Naive thymus-derived CD4-positive, alpha-beta T cell (primary cell): ENCODE data around the gene SLC10A1. TPM values are rescaled to one million over a fixed set of nuclear protein-coding genes. Genes with fewer than 3 reads are reported as not detected.

Experiments used
- ATAC-seq: fragments of 150-1000 bp; cut with Tn5 transposase; 2 replicates; pipeline ENCODE4 v1.10.0; 2021; ENCODE audit warnings: mild to moderate bottlenecking, moderate library complexity
- CTCF ChIA-PET: fragments of 350-600 bp; sonication (Branson Sonifier 250); formaldehyde crosslinking; loops from one replicate; lab custom pipeline; 2021; ENCODE audit warnings: antibody characterized with exemption; lab: Charles Lee
- POLR2A ChIA-PET: fragments of 350-600 bp; sonication (Branson Sonifier 250); formaldehyde crosslinking; loops from one replicate; lab custom pipeline; 2021; ENCODE audit warnings: antibody characterized with exemption, inconsistent platforms; lab: Charles Lee
- DNase-seq, 9 donors: peaks; one replicate each; pipeline versions ENCODE4 v3.0.0 to v3.0.0-alpha.2; 2020 to 2022; ENCODE audit warnings: mixed read lengths in 1 of 9
- H3K27ac ChIP-seq: one replicate; pipeline ENCODE4 v1.7.0; 2013; ENCODE audit warnings: mild to moderate bottlenecking, low read depth, low read length, moderate library complexity
- H3K27me3 ChIP-seq, 2 donors: one replicate each; pipeline ENCODE4 v1.7.0; 2013; ENCODE audit warnings: low read length in 2 of 2, mild to moderate bottlenecking in 2 of 2, moderate library complexity in 2 of 2; ENCODE audit not compliant: control insufficient read depth in 2 of 2, insufficient read depth in 2 of 2
- H3K36me3 ChIP-seq, 3 experiments: 1 replicate in 2 of 3; 2 replicates in 1 of 3; pipeline ENCODE4 v1.7.0; 2013; ENCODE audit warnings: low read length in 3 of 3, mild to moderate bottlenecking in 3 of 3, moderate library complexity in 1 of 3; ENCODE audit not compliant: insufficient read depth in 3 of 3, control insufficient read depth in 2 of 3
- H3K4me1 ChIP-seq, 2 donors: one replicate each; pipeline ENCODE4 v1.7.0; 2013; ENCODE audit warnings: low read length in 2 of 2, mild to moderate bottlenecking in 2 of 2, moderate library complexity in 1 of 2; ENCODE audit not compliant: control insufficient read depth in 2 of 2, insufficient read depth in 2 of 2
- H3K4me3 ChIP-seq: 2 replicates; pipeline ENCODE4 v1.7.0; 2013; ENCODE audit warnings: mild to moderate bottlenecking, low read length
- H3K9me3 ChIP-seq, 3 experiments: 1 replicate in 2 of 3; 2 replicates in 1 of 3; pipeline ENCODE4 v1.7.0; 2013; ENCODE audit warnings: low read length in 3 of 3; ENCODE audit not compliant: control insufficient read depth in 2 of 3
- H3K27ac Mint-ChIP-seq, 9 donors: one replicate each; pipeline ENCODE4 v1.8.0; 2020 to 2022; ENCODE audit warnings: mixed read lengths in 9 of 9, mild to moderate bottlenecking in 8 of 9, moderate library complexity in 5 of 9, inconsistent platforms in 2 of 9
- H3K27me3 Mint-ChIP-seq, 5 donors: one replicate each; pipeline ENCODE4 v1.8.0; 2021 to 2022; ENCODE audit warnings: mixed read lengths in 5 of 5, mild to moderate bottlenecking in 1 of 5
- H3K36me3 Mint-ChIP-seq, 5 donors: one replicate each; pipeline ENCODE4 v1.8.0; 2020 to 2022; ENCODE audit warnings: mixed read lengths in 5 of 5, mild to moderate bottlenecking in 3 of 5, inconsistent platforms in 1 of 5
- H3K4me1 Mint-ChIP-seq, 7 donors: one replicate each; pipeline ENCODE4 v1.8.0; 2020 to 2022; ENCODE audit warnings: mixed read lengths in 7 of 7, mild to moderate bottlenecking in 3 of 7, inconsistent platforms in 1 of 7
- H3K4me3 Mint-ChIP-seq, 10 donors: one replicate each; pipeline ENCODE4 v1.8.0; 2020 to 2022; ENCODE audit warnings: mild to moderate bottlenecking in 10 of 10, mixed read lengths in 10 of 10, moderate library complexity in 6 of 10, inconsistent platforms in 2 of 10
- H3K9me3 Mint-ChIP-seq, 11 donors: one replicate each; pipeline ENCODE4 v1.8.0; 2020 to 2022; ENCODE audit warnings: mixed read lengths in 11 of 11, mild to moderate bottlenecking in 4 of 11, inconsistent platforms in 1 of 11, moderate library complexity in 1 of 11
- intact Hi-C, 2 donors: fragments of 100-400 bp; cut with micrococcal nuclease; formaldehyde crosslinking; loops; one replicate each; pipeline ENCODE4 v1.15.1; 2023
- polyA plus RNA-seq, 2 donors: library from polyadenylated mRNA; unstranded; fragments of 300-500 nt; fragmentation: Illumina TruSeq; gene quantifications; one replicate each; pipeline ENCODE4 v1.2.3, GENCODE V29; 2021
- total RNA-seq, 6 experiments: library from RNA in 5 of 6; stranded (reverse) in 5 of 6; gene quantifications; 1 replicate in 5 of 6; 2 replicates in 1 of 6; pipeline ENCODE4 v1.2.3 and lab custom pipeline; 2021 to 2026

Gene SLC10A1
- total and polyA plus RNA-seq, 7 experiments from 2014 or later: 0.14 TPM; not detected in 6

DNA sequence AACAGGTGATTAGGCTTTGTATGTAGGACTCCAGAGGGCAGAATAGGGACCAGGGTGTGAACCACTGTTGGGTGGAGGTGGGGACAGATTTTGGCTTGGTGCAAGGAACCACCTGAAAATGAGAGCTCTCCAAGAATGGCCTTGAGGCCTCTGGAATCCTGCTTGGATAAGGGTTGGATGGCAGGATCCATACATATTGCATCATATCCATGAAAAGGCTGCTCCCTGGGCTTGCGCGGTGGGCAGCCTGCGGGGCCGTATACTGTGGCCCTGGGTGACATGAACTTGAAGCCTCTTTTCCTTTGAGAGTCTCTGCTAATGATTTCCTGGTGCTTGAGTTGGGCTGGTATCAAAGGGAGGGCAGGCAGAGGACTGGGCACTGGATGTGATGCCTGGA is 1.3 kb upstream of the SLC10A1 start:
- intact Hi-C loops: no loop called here
- Mint-ChIP-seq H3K36me3 (peaks cover 0 to 11% (median 6%) of the 10 kb centered on the region in 5 donors), H3K27me3 (peaks cover 0 to 18% (median 9%) of the 10 kb centered on the region in 5 donors), H3K9me3 (peaks cover 0 to 3% (median 0%) of the 10 kb centered on the region in 11 donors), H3K4me3 (peak overlapping the region in 1 of 10 donors; percentile 20), H3K27ac (no peak overlapping the region), H3K4me1 (no peaks in the 10 kb centered on the region)
- no peaks in the 10 kb centered on the region for H3K27me3 ChIP-seq
- no peak overlapping the region for H3K27ac ChIP-seq
- H3K36me3 ChIP-seq: no peaks in the 10 kb centered on the region
- H3K9me3 ChIP-seq: no peaks in the 10 kb centered on the region
- ChIA-PET POLR2A (no interaction called here), CTCF (no interaction called here)
- no peaks in the 10 kb centered on the region for H3K4me1 ChIP-seq
- DNase-seq (no peak), ATAC-seq (no peak)
- H3K4me3 ChIP-seq: no peak overlapping the region

DNA sequence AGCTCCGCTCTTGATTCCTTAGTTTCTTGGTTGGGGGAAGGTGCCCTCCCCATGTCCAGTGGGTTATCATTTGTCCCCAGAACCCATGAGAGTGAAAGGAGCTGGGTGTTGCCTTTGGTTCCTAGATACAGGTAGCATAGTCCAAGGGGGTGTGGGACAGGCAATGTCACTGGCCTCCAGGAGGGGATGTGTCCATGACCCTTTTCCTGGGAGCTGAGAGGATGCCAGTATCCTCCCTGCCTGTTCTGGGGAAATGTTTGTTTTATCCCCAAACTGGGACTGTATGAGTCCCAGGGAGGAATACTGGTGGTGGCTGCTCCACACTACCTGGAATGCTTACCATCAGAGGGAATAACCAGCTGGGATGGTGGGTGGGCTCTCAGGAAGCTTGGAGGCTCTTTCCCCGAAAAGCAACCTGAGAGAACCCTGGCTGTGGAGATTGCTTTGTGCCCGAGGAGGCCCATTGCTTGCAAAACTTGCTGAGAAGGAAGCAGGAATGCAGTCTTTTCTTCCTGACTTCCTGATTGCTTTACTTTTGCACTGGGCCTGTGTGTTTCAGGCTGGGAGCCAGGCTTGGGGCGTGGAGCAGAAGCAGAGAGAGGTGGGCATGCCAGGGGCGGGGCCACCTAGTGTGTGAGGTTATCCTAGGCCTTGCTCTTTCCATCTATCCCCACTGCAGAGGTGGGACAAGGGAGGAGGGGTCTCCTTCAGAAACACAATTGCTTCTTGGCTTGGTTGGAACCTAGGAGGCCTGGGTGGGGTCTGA is 715 bp upstream of the SLC10A1 start:
- Mint-ChIP-seq H3K4me1 (no peaks in the 10 kb centered on the region), H3K36me3 (peaks cover 0 to 11% (median 6%) of the 10 kb centered on the region in 5 donors), H3K4me3 (no peak overlapping the region), H3K9me3 (peaks cover 0 to 3% (median 0%) of the 10 kb centered on the region in 11 donors), H3K27me3 (peaks cover 0 to 14% (median 9%) of the 10 kb centered on the region in 5 donors), H3K27ac (no peak overlapping the region)
- Histone ChIP-seq H3K27me3 (no peaks in the 10 kb centered on the region), H3K4me3 (no peak overlapping the region), H3K9me3 (no peaks in the 10 kb centered on the region), H3K27ac (no peak overlapping the region), H3K4me1 (no peaks in the 10 kb centered on the region), H3K36me3 (no peaks in the 10 kb centered on the region)
- ChIA-PET POLR2A (no interaction called here), CTCF (no interaction called here)
- DNase-seq (no peak), ATAC-seq (no peak)
- intact Hi-C loops: no loop called here

DNA sequence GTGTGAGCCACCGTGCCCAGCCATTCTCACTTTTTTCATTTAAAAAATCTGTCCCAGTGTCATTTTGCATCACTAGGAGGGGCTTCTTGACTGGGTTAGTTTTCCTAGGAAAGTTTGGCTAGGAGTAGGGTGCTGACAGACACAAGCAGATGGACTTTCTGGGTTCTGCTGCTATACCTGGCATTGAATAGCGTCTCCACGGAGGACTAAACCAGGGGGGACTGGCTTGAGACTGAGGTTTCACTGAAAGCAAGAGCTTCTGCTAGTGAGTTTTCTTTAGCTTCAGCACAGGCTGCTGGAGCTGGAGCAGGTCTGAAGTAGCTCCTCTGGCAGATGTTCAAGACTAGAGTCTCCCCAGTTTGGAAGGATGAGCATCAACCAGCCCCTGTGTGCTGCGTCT is 1.4 kb downstream of the SLC10A1 start:
- Histone ChIP-seq H3K36me3 (no peaks in the 10 kb centered on the region), H3K4me3 (no peak overlapping the region), H3K9me3 (no peaks in the 10 kb centered on the region), H3K27ac (no peak overlapping the region), H3K4me1 (no peaks in the 10 kb centered on the region), H3K27me3 (no peaks in the 10 kb centered on the region)
- ChIA-PET POLR2A (no interaction called here), CTCF (no interaction called here)
- intact Hi-C loops: no loop called here
- peaks cover 0 to 8% (median 6%) of the 10 kb centered on the region in 5 donors for H3K36me3 Mint-ChIP-seq
- no peak for ATAC-seq
- no peak overlapping the region for H3K4me3 Mint-ChIP-seq
- no peaks in the 10 kb centered on the region for H3K4me1 Mint-ChIP-seq
- peak overlapping the region in 1 of 9 donors; percentile 41 for H3K27ac Mint-ChIP-seq
- DNase-seq: no peak
- peaks cover 0 to 9% (median 4%) of the 10 kb centered on the region in 5 donors for H3K27me3 Mint-ChIP-seq
- peaks cover 0 to 2% (median 0%) of the 10 kb centered on the region in 11 donors for H3K9me3 Mint-ChIP-seq

DNA sequence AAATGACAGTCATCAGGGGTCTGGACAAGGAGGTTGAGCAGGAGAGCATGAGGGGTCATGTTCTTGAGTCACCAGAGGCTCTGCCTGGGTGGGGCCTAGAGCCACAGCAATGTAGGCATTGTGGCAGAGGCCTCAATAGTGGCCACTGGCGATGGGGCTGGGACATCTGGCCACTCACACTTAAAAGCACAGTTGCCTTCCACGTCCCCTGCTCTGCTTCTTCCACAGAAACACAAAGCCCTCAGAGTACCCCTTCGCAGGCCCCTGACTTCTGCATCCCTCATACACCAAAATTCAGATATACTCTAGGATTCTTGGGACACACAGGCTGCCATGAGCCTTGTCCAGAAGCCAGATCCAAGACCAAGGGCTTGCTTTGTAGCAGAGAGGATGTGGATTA is 2.2 kb downstream of the SLC10A1 start:
- Histone ChIP-seq H3K9me3 (no peaks in the 10 kb centered on the region), H3K36me3 (no peaks in the 10 kb centered on the region), H3K27ac (no peak overlapping the region), H3K4me3 (no peak overlapping the region), H3K4me1 (no peaks in the 10 kb centered on the region), H3K27me3 (no peaks in the 10 kb centered on the region)
- DNase-seq (no peak), ATAC-seq (no peak)
- no peak overlapping the region for H3K4me3 Mint-ChIP-seq
- no peaks in the 10 kb centered on the region for H3K9me3 Mint-ChIP-seq
- ChIA-PET POLR2A (no interaction called here), CTCF (no interaction called here)
- no peak overlapping the region for H3K27ac Mint-ChIP-seq
- no peaks in the 10 kb centered on the region for H3K4me1 Mint-ChIP-seq
- intact Hi-C loops: no loop called here
- peaks cover 0 to 6% (median 2%) of the 10 kb centered on the region in 5 donors for H3K27me3 Mint-ChIP-seq
- peaks cover 0 to 6% (median 4%) of the 10 kb centered on the region in 5 donors for H3K36me3 Mint-ChIP-seq

DNA sequence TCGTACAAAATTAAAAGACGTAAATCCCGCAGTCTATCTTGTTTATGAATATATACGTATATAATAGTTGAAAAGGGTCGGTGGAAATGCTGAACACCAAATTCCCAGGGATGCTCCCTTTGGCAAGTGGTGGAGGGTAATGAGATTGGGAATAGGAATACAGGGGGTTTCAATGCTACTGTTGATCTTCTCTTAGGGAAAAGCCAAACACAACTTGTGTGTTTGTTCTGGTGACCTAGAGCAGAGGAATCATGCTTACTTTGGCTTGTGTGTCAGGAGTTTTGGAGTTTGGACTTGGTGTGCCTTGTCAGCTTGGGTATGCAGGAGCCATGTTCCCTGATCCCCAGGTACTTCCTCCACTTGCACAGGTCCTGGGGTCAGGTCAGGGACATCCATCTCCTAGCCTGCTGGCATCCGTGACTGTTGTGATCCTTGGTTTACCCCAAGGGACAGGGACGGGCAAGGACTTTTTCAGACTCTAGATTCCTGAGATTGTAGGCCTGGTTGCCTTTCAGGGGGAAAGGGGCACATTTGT is 4.1 kb downstream of the SLC10A1 start:
- H3K36me3 ChIP-seq: no peaks in the 10 kb centered on the region
- POLR2A ChIA-PET: no interaction called here

DNA sequence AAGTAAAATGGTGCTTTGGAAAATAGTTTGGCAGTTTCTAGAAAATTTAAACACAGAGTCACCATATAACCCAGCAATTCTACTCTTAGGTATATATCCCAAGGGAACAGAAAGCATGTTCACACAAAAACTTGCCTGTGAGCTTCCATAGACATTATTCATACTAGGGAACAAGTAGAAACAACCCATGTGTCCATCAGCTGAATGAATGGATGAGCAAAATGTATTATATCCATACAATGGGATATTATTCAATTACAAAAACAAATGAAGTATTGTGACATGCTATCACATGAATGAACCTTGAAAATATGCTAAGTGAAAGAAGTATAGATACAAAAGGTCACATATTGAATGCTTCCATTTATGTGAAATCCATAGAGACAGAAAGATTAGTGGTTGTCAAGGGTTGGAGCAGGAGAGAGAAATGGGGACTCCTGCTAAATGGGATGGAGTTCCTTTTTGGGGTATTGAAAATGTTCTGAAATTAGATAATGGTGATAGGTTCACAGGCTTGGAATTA is 7.9 kb downstream of the SLC10A1 start:
- intact Hi-C loops: no loop called here
- DNase-seq (no peak), ATAC-seq (no peak)
- H3K27me3 Mint-ChIP-seq: peaks cover 0 to 3% (median 0%) of the 10 kb centered on the region in 5 donors
- Histone ChIP-seq H3K36me3 (peaks cover 0 to 4% (median 0%) of the 10 kb centered on the region in 3 experiments), H3K4me1 (no peaks in the 10 kb centered on the region), H3K27ac (no peak overlapping the region), H3K9me3 (no peaks in the 10 kb centered on the region), H3K27me3 (no peaks in the 10 kb centered on the region), H3K4me3 (no peak overlapping the region)
- H3K4me3 Mint-ChIP-seq: no peak overlapping the region
- ChIA-PET CTCF (no interaction called here), POLR2A (no interaction called here)
- peaks cover 0 to 3% (median 0%) of the 10 kb centered on the region in 7 donors for H3K4me1 Mint-ChIP-seq
- no peak overlapping the region for H3K27ac Mint-ChIP-seq
- H3K9me3 Mint-ChIP-seq: no peaks in the 10 kb centered on the region
- H3K36me3 Mint-ChIP-seq: peaks cover 0 to 17% (median 8%) of the 10 kb centered on the region in 5 donors

More for the DNA sequence above, 4.1 kb downstream of the SLC10A1 start:
- Histone ChIP-seq H3K27me3 (no peaks in the 10 kb centered on the region), H3K9me3 (no peaks in the 10 kb centered on the region), H3K4me1 (no peaks in the 10 kb centered on the region), H3K4me3 (no peak overlapping the region), H3K27ac (no peak overlapping the region)
- CTCF ChIA-PET: no interaction called here
- DNase-seq (no peak), ATAC-seq (no peak)
- Mint-ChIP-seq H3K9me3 (no peaks in the 10 kb centered on the region), H3K4me3 (no peak overlapping the region), H3K36me3 (peaks cover 0 to 6% (median under 1%) of the 10 kb centered on the region in 5 donors), H3K27ac (no peak overlapping the region), H3K27me3 (peaks cover 0 to 3% (median 0%) of the 10 kb centered on the region in 5 donors), H3K4me1 (peaks cover 0 to under 1% (median 0%) of the 10 kb centered on the region in 7 donors)
- intact Hi-C loops: no loop called here
